SU-DHL-6 (cell line): ENCODE data around the gene OSBPL7.

Experiments used
- H2AFZ ChIP-seq: fragments of 200-600 bp; sonication (generic); 2 replicates; pipeline ENCODE4 v1.6.1; 2014; ENCODE audit warnings: low read depth, mild to moderate bottlenecking, moderate library complexity, mixed read lengths, antibody characterized with exemption, low read length; ENCODE audit not compliant: severe bottlenecking
- H3F3A ChIP-seq: fragments of 200-600 bp; shearing (Covaris generic); 2 replicates; pipeline ENCODE4 v1.6.0; 2016; ENCODE audit warnings: antibody characterized with exemption, mild to moderate bottlenecking; ENCODE audit not compliant: insufficient read depth
- H3K27ac ChIP-seq: fragments of 200-600 bp; sonication (generic); 2 replicates; pipeline ENCODE4 v1.5.1; 2016; ENCODE audit warnings: low read depth, mild to moderate bottlenecking, low read length, moderate library complexity, mixed read lengths
- H3K27me3 ChIP-seq: fragments of 200-600 bp; sonication (generic), shearing (Covaris generic); 2 replicates; pipeline ENCODE4 v1.6.0; 2014; ENCODE audit warnings: mild to moderate bottlenecking, low read length
- H3K36me3 ChIP-seq: fragments of 200-600 bp; sonication (generic); 2 replicates; pipeline ENCODE4 v1.6.1; 2014; ENCODE audit warnings: mild to moderate bottlenecking, low read length, mixed read lengths
- H3K4me2 ChIP-seq: fragments of 300-600, 200-600 bp; shearing (Covaris generic), sonication (generic); 2 replicates; pipeline ENCODE4 v1.6.0; 2014; ENCODE audit warnings: low read length, low read depth, mild to moderate bottlenecking; ENCODE audit not compliant: poor library complexity, severe bottlenecking
- H3K4me3 ChIP-seq: fragments of 200-600 bp; sonication (generic); 2 replicates; pipeline ENCODE4 v1.5.1; 2014; ENCODE audit warnings: antibody characterized with exemption, low read length, mild to moderate bottlenecking, mixed read lengths; ENCODE audit not compliant: insufficient read depth, poor library complexity, severe bottlenecking
- H3K79me2 ChIP-seq: fragments of 200-600 bp; sonication (generic); 2 replicates; pipeline ENCODE4 v1.6.1; 2014; ENCODE audit warnings: mild to moderate bottlenecking, low read length, moderate library complexity; ENCODE audit not compliant: insufficient read depth
- H3K9ac ChIP-seq: fragments of 200-600 bp; sonication (generic); 2 replicates; pipeline ENCODE4 v1.7.0; 2014; ENCODE audit warnings: mild to moderate bottlenecking, low read length
- H3K9me2 ChIP-seq: fragments of 200-600 bp; sonication (generic); replicated peaks from 2 replicates; pipeline ENCODE4 v1.6.1; 2014; ENCODE audit warnings: low read length; ENCODE audit not compliant: insufficient read depth
- H3K9me3 ChIP-seq: fragments of 200-600 bp; sonication (generic); 2 replicates; pipeline ENCODE4 v1.6.1; 2014; ENCODE audit warnings: low read length, mixed read lengths; ENCODE audit not compliant: insufficient read depth
- H4K20me1 ChIP-seq: fragments of 200-600 bp; sonication (generic); 2 replicates; pipeline ENCODE4 v1.6.1; 2014; ENCODE audit warnings: low read depth, mild to moderate bottlenecking, antibody characterized with exemption, low read length, moderate library complexity, mixed read lengths
- CTCF ChIP-seq: fragments of 200-600 bp; sonication (generic); IDR thresholded peaks from one replicate; pipeline ENCODE4 v1.5.1; 2017; ENCODE audit warnings: antibody characterized with exemption, mild to moderate bottlenecking, low read length, moderate library complexity; ENCODE audit not compliant: insufficient read depth, poor library complexity, severe bottlenecking
- EZH2phosphoT487 ChIP-seq: fragments of 200-600 bp; sonication (generic), shearing (Covaris generic); conservative IDR thresholded peaks from 2 replicates; pipeline ENCODE4 v1.6.1; 2018; ENCODE audit warnings: mild to moderate bottlenecking, antibody characterized with exemption, low read length, moderate library complexity, mixed read lengths

Gene OSBPL7

GRCh38 chr17:47853616-47854015, 32.0 kb upstream of the OSBPL7 start:
- Histone ChIP-seq H3K9me3 (no peaks in the 10 kb centered on the region), H3F3A (no peaks in the 10 kb centered on the region), H4K20me1 (no peaks in the 10 kb centered on the region), H3K27ac (no peak overlapping the region), H3K9me2 (no peaks in the 10 kb centered on the region), H2AFZ (no peak overlapping the region), H3K4me2 (no peak overlapping the region), H3K4me3 (no peak overlapping the region), H3K79me2 (no peaks in the 10 kb centered on the region), H3K9ac (no peak overlapping the region), H3K27me3 (no peaks in the 10 kb centered on the region), H3K36me3 (no peaks in the 10 kb centered on the region)
- no peak for TF ChIP-seq CTCF

GRCh38 chr17:47852113-47852949, 30.7 kb upstream of the OSBPL7 start:
- Histone ChIP-seq H3K27me3 (no peaks in the 10 kb centered on the region), H3K9me3 (no peaks in the 10 kb centered on the region), H3K9ac (no peak overlapping the region), H3K79me2 (no peaks in the 10 kb centered on the region), H3K4me2 (no peak overlapping the region), H3K9me2 (no peaks in the 10 kb centered on the region), H3K27ac (no peak overlapping the region), H4K20me1 (no peaks in the 10 kb centered on the region), H3F3A (no peaks in the 10 kb centered on the region), H2AFZ (no peak overlapping the region), H3K36me3 (no peaks in the 10 kb centered on the region), H3K4me3 (no peak overlapping the region)
- TF ChIP-seq EZH2phosphoT487 (peak; percentile 97), CTCF (no peak)

DNA sequence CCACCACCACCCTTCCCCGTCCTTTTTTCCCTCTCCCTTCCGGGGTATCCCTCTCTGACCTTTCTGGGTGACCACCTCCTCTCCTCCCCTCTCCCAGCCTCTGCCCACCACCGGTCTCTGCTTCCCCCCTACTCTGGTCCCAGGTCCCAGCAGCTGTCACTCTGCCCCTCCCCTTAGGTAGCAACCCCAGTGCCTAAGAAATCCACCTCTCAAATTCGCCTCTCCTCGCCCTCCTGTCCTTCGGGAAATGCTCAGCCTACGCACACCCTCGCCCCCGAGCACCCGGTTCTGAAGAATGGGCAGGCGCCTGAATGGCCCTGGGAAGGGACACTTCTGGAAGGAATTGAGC, 30.1 kb upstream of the OSBPL7 start:
- H3K36me3 ChIP-seq, result no peaks in the 10 kb centered on the region
- no peak overlapping the region for H3K9ac ChIP-seq
- TF ChIP-seq EZH2phosphoT487, result no peak
- TF ChIP-seq CTCF, result no peak
- H3K79me2 ChIP-seq, result no peaks in the 10 kb centered on the region
- H3K9me2 ChIP-seq, result no peaks in the 10 kb centered on the region
- no peak overlapping the region for H3K4me2 ChIP-seq
- no peaks in the 10 kb centered on the region for H4K20me1 ChIP-seq
- H3K27me3 ChIP-seq, result no peaks in the 10 kb centered on the region
- H3F3A ChIP-seq, result no peaks in the 10 kb centered on the region
- H2AFZ ChIP-seq, result no peak overlapping the region
- H3K9me3 ChIP-seq, result no peaks in the 10 kb centered on the region
- no peak overlapping the region for H3K4me3 ChIP-seq
- no peak overlapping the region for H3K27ac ChIP-seq
